GM19395 (cell line): Measurements from ENCODE around the gene KIAA1328.
"Not testable (repeated sequence)": the region's sequence is repeated elsewhere in the genome, so short reads cannot be mapped to it uniquely, and the experiment has no call there.

Source experiments
- ATAC-seq: cut with Tn5 transposase; IDR thresholded peaks from one replicate; pipeline ENCODE4 v1.9.1; 2021; ENCODE audit warnings: mild to moderate bottlenecking, moderate library complexity; ENCODE audit not compliant: unreplicated experiment

The KIAA1328 gene

DNA sequence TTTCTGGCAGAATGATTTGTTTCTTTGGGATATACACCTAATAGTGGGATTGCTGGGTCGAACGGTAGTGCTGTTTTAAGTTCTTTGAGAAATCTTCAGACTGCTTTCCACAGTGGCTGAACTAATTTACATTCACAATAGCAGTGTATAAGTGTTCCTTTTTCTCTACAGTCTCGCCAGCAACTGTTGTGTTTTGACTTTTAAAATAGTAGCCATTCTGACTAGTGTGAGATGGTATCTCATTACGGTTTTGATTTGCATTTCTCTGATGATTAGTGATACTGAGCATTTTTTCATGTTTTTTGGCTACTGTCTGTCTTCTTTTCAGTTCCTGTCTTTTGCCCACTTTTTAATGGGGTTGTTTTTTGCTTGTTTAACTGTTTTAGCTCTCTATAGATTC lies 306.2 kb downstream of the KIAA1328 start:
- ATAC-seq, result no peak

DNA sequence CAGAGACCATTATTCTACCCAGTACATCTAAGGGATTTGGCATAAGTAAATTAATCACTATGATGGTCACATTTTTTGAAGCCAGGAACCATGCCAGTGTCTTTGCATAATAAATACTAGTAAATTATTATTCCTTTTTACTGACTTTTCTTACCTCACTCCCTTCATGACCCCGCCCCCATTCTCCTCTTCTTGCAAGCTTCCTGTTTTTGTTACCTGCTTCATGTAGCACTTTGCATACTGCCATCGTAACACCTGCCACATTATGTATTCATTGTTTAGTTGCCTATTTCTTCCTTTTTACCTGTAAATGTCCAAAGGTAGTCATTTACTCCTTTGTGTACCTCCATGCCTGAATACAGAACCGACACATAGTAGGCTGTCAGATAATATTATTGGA lies 309.5 kb downstream of the KIAA1328 start:
- ATAC-seq, result no peak

DNA sequence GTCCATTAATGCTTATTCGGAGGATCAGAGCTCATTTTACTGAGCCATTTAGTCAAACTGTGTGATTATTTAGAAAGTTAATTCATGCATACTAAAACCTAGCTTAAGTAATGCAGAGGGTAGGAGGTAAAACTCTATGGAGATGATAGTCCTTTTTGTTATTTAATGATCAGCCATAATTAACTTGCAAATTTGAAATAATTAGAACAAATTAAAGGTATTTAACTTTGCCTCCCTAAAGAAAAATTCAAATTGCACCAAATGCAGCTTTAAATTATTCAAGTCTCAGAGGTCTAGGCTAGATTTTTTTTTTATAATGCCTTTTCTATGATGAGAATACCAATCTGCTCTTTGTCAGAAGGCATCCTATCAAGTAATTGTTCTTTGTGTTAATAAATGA lies 310.9 kb downstream of the KIAA1328 start:
- ATAC-seq, result no peak

DNA sequence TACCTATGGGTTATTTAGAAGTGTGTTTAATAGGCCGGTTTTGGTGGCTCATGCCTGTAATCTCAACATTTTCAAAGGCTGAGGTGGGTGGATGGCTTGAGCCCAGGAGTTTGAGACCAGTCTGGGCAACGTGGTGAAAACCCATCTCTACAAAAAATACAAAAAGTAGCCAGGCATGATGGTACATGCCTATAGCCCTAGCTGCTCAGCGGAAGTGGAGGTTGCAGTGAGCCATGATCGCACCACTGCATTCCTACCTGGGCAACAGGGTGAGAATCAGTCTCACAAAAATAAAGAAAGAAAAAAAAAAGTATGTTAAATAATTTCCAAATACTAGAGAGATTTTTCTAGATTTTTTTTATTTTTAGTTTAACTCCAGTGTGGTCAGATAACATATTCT lies 316.0 kb downstream of the KIAA1328 start:
- no peak for ATAC-seq

DNA sequence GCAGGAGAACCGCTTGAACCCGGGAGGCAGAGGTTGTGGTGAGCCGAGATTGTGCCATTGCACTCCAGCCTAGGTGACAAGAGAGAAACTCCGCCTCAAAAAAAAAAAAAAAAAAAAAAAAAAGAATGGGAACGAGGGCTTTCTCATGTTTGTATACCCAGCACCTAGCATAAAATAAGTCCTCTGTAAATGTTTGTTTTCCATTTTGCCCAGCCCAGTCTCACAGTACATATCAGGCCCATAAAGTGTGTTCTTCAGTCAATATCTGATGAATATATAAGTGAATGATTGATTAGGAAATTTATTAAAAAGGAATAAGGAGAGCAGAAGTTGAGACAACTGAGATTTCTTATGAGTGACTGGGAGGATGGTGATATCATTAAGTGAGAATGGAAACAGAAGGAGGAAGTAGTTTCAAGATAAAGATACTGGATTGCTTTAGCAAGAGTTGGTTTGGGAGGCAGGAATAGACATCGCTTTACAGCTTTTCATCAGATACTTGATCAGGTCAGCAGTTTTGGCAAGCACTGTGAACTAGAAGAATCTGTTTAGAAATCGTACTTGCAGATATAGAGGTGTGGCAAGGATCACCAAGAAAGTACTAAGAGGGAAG lies 327.5 kb downstream of the KIAA1328 start:
- no peak for ATAC-seq

DNA sequence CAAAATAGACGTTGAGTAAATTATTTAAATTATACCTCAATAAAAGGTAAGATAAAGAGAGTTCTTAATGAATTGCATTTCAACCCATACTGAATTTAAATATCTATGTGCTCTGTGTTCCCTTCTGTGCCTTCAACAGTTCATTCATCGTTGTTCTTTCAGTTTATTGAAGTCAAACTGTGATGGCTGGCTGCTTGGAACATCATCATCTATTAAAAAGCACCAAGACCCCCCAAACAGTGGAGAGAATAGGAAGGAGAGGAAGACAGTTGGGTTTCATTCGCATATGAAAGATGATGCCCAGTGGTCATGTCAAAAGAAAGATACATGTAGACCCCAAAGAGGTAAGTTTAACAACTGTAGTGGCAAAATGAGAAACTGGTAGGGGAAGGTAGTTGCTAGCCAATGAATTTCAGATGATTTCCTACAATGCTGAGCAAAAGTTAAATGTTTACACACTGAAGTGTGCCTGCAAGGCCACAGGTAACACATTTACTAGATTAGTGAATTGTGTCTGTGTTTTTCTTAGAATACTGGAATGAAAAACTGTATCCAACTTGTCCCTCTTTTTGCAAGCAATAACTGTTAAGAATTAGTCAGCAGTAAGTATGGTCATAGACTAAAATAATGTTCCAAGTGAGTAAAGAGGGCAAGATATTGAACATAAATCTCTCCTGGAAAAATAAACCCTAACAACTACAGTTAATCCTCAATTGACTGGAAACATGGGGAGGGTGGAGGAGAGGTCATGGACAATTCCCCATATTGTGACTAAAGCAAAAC lies 331.3 kb downstream of the KIAA1328 start:
- ATAC-seq, result no peak

DNA sequence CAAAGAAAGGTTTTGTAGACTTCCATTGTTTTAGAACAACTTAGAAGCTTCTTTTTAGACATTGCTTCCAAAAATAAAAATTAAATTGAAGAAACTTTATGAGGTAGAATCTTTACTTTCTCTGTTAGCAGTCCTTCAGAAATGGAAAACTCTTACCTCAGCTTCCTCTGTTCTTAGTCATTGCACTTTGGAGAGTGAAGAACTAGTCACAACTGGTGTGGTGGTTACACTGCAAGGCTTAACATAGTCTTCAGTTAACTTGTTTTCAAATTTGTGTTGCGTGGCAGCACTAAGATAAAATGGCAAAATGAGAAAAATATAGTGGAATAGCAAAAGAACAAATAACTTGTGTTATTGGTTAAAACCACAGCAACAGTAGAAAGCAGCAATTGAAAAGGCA lies 332.6 kb downstream of the KIAA1328 start:
- ATAC-seq, result no peak

DNA sequence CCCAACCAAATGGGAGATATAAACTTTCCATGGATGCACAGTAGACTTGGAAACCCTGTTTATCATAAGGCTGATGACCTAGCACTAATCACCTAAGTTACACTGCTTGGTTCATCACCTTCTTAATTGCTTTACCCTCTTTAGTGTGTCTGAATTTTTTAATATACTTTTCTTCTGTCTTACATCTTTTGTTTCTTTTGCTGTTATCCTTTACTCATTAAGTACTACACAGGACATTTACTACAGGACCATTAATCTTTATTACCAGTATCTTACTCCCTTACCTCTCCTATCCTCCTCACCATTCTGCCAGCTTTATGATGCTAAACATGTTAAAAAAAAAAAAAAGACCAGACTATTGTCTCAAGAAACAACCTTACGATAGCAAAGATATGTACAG lies 333.6 kb downstream of the KIAA1328 start:
- no peak for ATAC-seq

DNA sequence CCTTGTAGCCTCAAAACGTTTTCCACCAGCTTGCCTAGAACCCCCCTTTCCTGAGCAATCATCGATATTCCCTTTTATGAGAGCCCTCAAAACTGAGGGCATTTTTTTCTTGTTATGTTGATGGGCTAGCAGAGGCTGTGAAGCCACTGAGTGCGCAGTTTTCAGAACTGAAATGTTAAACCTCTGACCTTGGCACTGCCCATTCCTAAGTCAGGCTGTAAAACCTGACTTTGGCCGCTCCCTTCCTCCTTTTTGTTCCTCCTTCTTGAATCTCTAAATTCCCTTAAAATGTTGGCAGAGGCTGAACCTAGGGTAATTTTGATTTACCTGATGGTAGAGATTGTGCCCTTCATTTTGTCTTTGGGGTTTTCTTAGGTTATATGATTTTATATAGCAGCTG lies 334.2 kb downstream of the KIAA1328 start:
- no peak for ATAC-seq

DNA sequence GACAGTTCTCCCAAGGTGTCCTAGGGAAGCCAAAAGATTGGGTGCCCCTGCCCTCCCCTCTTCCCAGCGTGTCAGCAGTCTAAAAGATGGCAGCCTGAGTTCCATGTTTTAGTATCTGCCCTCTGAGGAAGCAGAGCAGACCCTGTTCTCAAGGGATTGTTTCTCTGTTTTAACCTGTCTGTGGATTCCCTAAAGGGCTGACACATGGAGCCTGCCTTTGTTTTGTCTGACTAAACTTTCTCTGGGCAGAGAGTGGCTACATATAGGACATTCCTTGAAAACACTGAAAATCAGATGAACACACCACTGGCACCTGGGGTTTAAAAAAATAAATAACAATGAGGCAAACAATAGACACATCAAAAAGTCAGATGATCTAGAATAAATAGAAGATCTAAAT lies 337.6 kb downstream of the KIAA1328 start:
- no peak for ATAC-seq

DNA sequence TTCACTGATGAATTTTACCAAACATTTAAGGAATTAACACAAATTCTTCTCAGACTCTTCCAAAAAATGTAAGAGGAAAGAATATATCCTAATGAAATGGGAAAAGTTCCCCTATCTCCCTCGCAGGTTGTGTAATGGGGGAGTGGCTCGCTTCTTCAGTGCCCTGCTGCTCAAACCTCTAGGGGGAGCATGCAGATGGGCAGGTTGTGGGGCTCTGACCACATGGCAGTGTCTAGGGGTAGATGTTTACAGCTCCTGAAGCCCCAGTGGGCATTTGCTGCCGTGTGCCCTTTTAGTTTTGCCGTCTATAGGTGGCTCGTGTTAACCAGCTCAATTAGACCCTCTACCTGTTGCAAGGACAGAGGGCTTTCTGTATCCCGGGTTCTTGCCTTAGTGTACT lies 338.0 kb downstream of the KIAA1328 start:
- ATAC-seq, result not testable (repeated sequence)

DNA sequence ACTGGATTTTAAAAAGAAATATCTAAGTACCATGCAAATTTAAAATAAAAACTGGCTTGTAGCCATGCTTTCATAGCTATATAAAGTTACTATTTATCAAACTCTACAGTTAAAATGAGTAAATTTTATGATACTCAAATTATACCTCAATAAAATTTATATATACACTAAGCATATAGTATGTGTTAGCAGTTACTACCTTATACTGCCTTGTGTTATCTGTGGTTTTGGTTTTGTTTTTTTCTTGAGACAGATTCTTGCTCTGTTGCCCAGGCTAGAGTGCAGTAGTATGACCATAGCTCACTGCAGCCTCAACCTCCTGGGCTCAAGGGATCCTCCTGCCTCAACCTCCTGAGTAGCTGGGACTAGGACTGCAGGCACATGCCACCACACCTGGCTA lies 342.1 kb downstream of the KIAA1328 start:
- no peak for ATAC-seq

DNA sequence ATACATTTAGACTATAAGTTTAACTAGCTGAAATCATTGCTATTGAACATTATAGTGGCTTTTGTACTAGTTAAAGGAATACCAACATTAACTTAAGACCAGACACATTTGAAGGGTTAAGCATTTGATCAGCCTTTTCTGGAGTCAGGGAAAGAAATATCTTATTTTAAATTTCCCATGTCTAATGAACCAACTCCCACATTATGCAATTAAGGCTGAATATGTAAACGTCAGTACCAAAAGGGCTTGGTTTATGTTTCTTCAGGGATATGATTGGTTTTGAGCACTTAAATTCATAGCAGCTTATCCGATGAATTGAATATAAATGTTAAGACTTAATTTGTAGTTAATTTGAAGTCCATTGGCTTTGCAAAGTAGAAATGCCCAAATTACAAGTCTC lies 344.5 kb downstream of the KIAA1328 start:
- no peak for ATAC-seq

DNA sequence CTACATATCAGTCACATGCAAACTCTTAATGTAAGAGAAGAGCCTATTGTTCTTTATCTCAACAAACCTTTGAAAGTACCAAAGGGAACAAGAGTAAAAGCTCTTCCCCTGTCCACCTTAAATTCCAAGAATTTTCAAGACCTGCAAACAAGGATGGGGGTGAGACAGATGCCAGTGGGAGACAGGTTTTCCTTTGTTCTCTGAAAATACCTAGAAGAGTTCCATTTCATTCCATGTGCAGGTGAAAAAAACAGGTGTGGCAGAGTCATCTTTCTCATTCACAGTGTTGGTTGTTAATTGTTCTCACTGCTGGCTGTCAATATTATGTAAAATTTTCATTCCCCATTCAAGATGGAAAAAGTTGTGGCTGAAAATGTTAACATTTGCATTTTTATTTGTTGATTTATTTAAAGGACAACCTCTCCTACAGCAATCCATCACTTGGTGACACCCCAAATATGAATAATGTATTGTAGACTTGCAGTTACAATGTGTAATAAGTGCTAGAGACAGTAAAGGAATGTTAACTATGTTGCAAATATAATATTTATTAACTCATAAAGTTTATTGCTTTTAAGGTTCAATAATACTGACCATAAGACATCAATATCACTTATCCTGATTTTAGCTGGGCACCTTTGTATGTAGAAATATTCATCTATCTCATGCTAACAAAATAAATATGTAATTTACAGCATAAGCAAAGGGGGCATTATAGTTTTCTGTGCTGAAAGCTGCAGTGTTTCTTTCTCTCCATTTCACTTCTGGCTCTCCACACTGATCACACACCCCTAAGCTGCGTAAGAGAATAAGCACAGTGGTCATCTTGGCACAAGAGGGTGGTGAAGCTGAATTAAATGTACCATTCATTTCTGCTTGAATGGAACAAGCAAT lies 347.0 kb downstream of the KIAA1328 start:
- ATAC-seq, result no peak

DNA sequence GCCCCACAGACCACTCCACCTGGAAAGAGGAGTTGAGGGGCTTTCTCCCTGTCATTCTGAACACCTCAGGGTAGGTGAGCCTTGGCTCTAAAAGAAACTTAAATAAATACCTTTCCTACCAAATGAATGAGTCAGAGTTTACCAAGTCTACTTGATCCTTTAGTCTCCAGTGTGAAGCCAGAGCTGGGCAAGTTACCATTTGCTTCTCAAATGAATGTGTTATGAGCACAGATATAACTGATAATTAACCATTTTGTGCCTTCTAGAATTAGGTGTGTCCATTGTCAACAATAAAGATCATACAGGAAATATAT lies 347.7 kb downstream of the KIAA1328 start:
- ATAC-seq, result no peak

DNA sequence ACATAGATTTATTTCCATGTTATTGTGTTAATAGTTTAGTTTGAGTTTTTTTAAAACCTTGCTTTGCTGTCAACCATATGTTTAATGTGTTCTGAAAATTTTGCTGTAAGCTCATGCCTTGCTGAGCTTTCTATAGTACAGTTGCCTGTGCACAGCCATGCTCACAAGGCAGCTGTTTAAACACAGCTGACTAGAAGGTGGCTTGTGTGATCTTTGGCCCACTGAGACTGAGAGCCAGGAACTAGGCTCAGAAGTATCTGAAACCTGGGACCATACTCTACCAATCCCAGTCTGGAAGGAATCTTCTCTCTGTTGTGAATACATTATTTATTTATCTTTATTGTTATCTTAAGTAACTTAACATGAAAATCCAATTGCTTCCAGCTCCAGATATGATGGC lies 350.5 kb downstream of the KIAA1328 start:
- ATAC-seq, result no peak

DNA sequence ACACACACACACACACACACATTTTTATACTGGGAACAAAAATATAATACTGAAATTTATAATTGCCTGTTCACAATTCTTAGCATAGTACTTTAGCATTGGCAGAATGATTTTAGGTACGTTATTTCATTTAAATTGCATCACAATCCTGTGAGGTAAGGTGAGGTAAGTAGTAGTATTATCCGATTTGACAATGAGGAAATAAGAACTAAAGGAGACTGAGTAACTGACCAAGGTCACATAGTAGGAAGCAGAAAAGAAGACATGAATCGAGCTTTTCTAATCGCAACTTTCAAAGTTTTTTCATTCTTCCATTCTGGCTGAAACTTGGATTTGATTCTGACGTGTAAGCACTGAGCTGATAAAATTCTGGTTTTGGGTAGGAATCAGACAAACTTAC lies 351.2 kb downstream of the KIAA1328 start:
- no peak for ATAC-seq

DNA sequence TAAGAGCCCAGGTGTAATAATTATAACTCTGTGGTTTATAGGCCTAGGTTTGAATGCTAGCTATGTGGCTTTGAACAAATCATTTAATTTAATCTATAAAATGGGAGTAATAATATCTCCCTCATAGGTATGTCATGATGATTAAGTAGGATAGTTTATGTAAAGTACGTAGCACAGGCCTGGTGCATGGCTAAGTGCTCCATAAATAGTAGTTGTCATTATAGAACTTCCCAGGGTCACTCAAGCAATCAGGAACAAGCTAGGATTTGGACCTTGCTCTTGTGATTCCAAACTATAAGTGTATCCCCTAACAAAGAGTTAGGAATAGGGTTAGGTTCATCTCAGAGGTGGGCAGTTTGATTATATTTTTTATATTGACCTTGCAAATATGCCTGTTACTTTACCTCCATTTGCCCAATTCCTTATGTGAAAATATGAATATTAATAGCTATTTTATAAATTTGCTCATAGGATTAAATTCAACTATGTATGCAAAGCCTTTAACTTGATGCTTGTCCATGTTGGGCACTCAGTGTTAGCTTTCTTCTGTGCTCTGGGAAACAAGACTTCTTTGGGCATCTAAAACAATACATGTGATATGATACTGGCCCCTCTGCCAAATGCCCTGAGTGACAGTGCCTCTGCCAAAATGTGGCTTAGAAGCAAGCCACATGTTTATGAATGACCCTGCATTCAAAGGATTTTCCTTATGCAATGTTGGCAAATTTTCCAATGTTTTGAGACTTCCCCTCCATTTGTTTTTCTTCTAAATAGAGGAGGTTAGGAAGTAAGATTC lies 353.6 kb downstream of the KIAA1328 start:
- ATAC-seq, result no peak

DNA sequence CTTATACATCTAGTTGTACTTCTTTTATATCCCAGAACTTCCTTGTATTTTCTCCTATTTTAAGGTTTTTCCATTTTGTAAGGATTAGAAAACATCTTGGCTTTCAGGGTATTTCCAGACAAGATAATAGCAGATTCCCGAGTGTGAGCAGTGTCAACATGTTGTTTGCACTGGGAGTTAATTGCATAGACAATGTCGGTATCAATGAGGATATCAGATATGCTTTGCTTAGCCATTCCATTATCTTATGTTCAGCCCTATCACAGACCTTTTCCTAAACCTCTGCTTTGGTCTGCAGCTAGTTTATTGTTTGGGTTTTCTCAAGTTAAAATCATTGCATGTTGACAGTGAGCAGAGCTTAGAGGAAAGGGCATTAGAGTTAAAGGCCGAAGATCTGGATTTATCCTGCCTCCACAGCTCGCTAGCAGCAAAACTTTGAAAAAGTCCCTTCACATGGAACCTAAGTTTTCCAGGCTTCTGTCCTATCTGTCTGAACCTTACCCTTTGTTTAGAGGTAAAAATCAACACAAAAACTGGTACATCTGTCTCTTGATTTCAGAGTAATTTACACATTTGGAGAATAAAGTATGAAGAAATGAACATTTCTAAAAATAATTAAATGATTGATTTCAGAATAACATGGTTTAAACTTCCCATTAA lies 355.4 kb downstream of the KIAA1328 start:
- no peak for ATAC-seq

DNA sequence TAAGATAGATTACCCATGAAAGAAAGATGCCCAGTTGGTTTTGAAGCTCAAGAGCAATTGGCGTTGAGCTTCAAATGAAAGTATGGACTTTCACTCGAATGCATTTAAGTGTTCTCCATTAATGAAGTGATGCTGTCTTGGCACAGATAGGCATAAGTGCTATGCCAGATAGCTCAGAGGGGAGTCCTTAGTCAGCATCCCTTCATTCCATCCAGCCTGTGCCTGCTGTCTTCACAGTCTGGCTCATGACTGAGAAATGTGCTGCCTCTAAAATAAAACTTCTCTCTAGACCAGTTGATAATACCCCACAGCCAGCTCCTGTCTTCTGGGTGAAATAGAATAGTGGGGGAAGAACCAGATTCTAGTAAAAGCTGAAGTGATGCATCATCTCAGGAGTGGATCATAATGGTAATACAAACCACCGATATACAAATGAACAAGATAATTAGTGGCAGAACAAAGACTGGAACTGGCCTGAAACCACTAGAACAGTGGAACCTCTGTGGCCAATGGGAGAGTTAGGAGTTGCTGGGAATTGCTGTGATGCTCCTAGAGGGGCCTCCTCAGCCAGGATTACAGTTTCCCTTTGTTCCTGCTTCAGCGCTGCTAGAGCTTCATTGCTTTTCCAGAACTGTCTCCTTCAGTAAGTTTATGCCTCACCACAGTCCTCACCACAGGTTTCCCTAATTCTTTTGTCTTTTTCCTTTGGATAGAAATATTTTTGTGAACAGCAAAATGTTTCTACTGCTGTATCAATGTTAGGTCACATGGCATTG lies 359.3 kb downstream of the KIAA1328 start:
- ATAC-seq, result no peak
